Ishikawa (cell line): ENCODE results near the gene RET.

Source experiments
- CEBPB ChIP-seq: IDR thresholded peaks from 2 replicates; pipeline ENCODE4 v1.6.1; 2012
- CREB1 ChIP-seq: IDR thresholded peaks from 2 replicates; pipeline ENCODE4 v1.6.1; 2012; ENCODE audit warnings: low read depth
- NFIC ChIP-seq: IDR thresholded peaks from 2 replicates; pipeline ENCODE4 v1.6.1; 2012
- RAD21 ChIP-seq: IDR thresholded peaks from 2 replicates; pipeline ENCODE4 v1.6.1; 2012; ENCODE audit warnings: low read depth
- TAF1 ChIP-seq: IDR thresholded peaks from 2 replicates; pipeline ENCODE4 v1.6.1; 2012; ENCODE audit warnings: low read depth, mild to moderate bottlenecking
- TCF12 ChIP-seq: IDR thresholded peaks from 2 replicates; pipeline ENCODE4 v1.6.1; 2012; ENCODE audit warnings: low read depth
- TEAD4 ChIP-seq: IDR thresholded peaks from 2 replicates; pipeline ENCODE4 v1.6.1; 2012
- YY1 ChIP-seq: IDR thresholded peaks from 2 replicates; pipeline ENCODE4 v1.6.1; 2012; ENCODE audit warnings: low read depth
- TF ChIP-seq, protein P1 (sequence below): IDR thresholded peaks from 2 replicates; pipeline ENCODE4 v1.6.1; 2012; ENCODE audit warnings: low read depth, mild to moderate bottlenecking
- TF ChIP-seq, protein P2 (sequence below): IDR thresholded peaks from 2 replicates; pipeline ENCODE4 v1.6.1; 2012

DNA sequence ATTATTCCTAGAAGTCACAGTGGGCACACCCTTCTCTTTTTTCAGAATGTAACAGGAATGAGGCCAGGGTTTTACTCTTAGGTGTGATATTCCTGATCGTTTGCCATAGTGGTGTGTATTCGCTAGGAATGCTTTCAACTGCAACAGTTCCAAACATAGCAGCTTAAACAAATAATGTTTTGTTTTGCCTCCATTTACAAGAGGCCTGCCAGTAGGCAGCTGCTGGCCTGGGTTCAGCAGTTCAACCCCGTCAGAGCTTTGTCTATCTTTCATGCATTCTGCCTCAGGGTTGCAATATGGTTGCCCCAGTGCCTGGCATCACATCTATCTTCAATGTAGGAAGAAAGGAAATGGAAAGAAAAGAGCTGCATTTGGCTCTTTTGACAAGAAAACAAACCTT, 21.7 kb upstream of the RET start:
- TF ChIP-seq TEAD4 (no peak), TCF12 (no peak), TAF1 (no peak), YY1 (no peak), CEBPB (no peak), CREB1 (no peak), RAD21 (no peak), NFIC (no peak)
- TF ChIP-seq, protein P1, sequence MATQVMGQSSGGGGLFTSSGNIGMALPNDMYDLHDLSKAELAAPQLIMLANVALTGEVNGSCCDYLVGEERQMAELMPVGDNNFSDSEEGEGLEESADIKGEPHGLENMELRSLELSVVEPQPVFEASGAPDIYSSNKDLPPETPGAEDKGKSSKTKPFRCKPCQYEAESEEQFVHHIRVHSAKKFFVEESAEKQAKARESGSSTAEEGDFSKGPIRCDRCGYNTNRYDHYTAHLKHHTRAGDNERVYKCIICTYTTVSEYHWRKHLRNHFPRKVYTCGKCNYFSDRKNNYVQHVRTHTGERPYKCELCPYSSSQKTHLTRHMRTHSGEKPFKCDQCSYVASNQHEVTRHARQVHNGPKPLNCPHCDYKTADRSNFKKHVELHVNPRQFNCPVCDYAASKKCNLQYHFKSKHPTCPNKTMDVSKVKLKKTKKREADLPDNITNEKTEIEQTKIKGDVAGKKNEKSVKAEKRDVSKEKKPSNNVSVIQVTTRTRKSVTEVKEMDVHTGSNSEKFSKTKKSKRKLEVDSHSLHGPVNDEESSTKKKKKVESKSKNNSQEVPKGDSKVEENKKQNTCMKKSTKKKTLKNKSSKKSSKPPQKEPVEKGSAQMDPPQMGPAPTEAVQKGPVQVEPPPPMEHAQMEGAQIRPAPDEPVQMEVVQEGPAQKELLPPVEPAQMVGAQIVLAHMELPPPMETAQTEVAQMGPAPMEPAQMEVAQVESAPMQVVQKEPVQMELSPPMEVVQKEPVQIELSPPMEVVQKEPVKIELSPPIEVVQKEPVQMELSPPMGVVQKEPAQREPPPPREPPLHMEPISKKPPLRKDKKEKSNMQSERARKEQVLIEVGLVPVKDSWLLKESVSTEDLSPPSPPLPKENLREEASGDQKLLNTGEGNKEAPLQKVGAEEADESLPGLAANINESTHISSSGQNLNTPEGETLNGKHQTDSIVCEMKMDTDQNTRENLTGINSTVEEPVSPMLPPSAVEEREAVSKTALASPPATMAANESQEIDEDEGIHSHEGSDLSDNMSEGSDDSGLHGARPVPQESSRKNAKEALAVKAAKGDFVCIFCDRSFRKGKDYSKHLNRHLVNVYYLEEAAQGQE: no peak
- TF ChIP-seq, protein P2, sequence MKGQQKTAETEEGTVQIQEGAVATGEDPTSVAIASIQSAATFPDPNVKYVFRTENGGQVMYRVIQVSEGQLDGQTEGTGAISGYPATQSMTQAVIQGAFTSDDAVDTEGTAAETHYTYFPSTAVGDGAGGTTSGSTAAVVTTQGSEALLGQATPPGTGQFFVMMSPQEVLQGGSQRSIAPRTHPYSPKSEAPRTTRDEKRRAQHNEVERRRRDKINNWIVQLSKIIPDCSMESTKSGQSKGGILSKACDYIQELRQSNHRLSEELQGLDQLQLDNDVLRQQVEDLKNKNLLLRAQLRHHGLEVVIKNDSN: no peak
